Heart left ventricle (tissue), 16 donors: ENCODE measurements around the gene CHCHD1. TPM values are rescaled to one million over a fixed set of nuclear protein-coding genes. Genes with fewer than 3 reads are reported as not detected.
"Not testable (repeated sequence)": the region's sequence is repeated elsewhere in the genome, so short reads cannot be mapped to it uniquely, and the experiment has no call there.

Experiments used
- ATAC-seq, 4 donors: fragments of 200-7000 bp; cut with Tn5 transposase; one replicate each; pipeline ENCODE4 v1.9.1; 2020 to 2022; ENCODE audit warnings: moderate library complexity in 4 of 4, mild to moderate bottlenecking in 3 of 4, moderate number of reproducible peaks in 1 of 4
- DNase-seq, 5 donors: peaks; one replicate each; pipeline ENCODE4 v3.0.0-alpha.2; 2020
- H3K27ac ChIP-seq, 12 donors: fragments of 200-600 bp; sonication (generic) in 4 of 12; one replicate each; pipeline versions ENCODE4 v1.5.0 to v1.8.0; 2016 to 2022; ENCODE audit warnings: mild to moderate bottlenecking in 2 of 12
- H3K27me3 ChIP-seq, 9 donors: fragments of 200-600 bp; sonication (generic) in 2 of 9; one replicate each; pipeline versions ENCODE4 v1.5.1 to v1.8.0; 2016 to 2022; ENCODE audit warnings: mild to moderate bottlenecking in 3 of 9
- H3K36me3 ChIP-seq, 9 donors: fragments of 200-600 bp; sonication (generic) in 2 of 9; one replicate each; pipeline versions ENCODE4 v1.5.0 to v1.8.0; 2018 to 2022; ENCODE audit warnings: mild to moderate bottlenecking in 2 of 9
- H3K4me1 ChIP-seq, 12 donors: fragments of 200-600 bp; sonication (generic) in 4 of 12; one replicate each; pipeline versions ENCODE4 v1.5.0 to v1.8.0; 2016 to 2022; ENCODE audit warnings: mild to moderate bottlenecking in 3 of 12
- H3K4me3 ChIP-seq, 12 donors: fragments of 200-600 bp; sonication (generic) in 4 of 12; one replicate each; pipeline versions ENCODE4 v1.5.0 to v1.8.0; 2017 to 2022; ENCODE audit warnings: mild to moderate bottlenecking in 9 of 12, moderate library complexity in 4 of 12
- H3K9me3 ChIP-seq, 12 donors: fragments of 200-600 bp; sonication (generic) in 4 of 12; one replicate each; pipeline versions ENCODE4 v1.5.0 to v1.8.0; 2016 to 2022; ENCODE audit warnings: mild to moderate bottlenecking in 1 of 12
- POLR2A ChIP-seq, 2 donors: fragments of 450-650 bp; IDR thresholded peaks; one replicate each; pipeline ENCODE4 v1.6.1; 2017; ENCODE audit warnings: antibody characterized with exemption in 2 of 2, mild to moderate bottlenecking in 2 of 2, moderate library complexity in 2 of 2
- WGBS, 4 donors: extraction: QIAGEN DNeasy Blood & Tissue Kit in 2 of 4; methylation state at CpG; one replicate each; pipeline versions ENCODE4 v1.1.5 to v1.1.7; 2013 to 2018; 5-methylcytosine and 5-hydroxymethylcytosine counted together
- intact Hi-C, 10 donors: fragments of 100-400 bp; cut with DNase I; formaldehyde crosslinking; loops; one replicate each; pipeline versions ENCODE4 v1.11.1 to v1.14.2; 2022
- polyA plus RNA-seq, 2 donors: library from polyadenylated mRNA; stranded (reverse); fragments of 200-250 nt; gene quantifications; one replicate each; pipeline ENCODE4 v1.2.3, GENCODE V29; 2013
- total RNA-seq, 9 donors: library from RNA; depleted of rRNA in 2 of 9; stranded (reverse); fragments of >200 nt in 2 of 9; fragmentation: NEBNext Ultra II Directional in 3 of 9; extraction: Animal tissue kit (Norgen Biotek cat#: 25700) in 3 of 9; gene quantifications; one replicate each; pipeline versions ENCODE4 v1.1.0 to v1.2.4, GENCODE V29; 2016 to 2023
- TF ChIP-seq, protein P1 (sequence below), 12 donors: fragments of 200-600 bp; sonication (generic) in 4 of 12; IDR thresholded peaks; one replicate each; pipeline versions ENCODE4 v1.5.0 to v1.8.0; 2018 to 2022; ENCODE audit warnings: antibody characterized with exemption in 12 of 12, mild to moderate bottlenecking in 5 of 12
- donor health status: ischemic (EF 13 %, LVEDD 7.1; RV severe dilation, severe dysfunction).
- donor health status: healthy with polysubstance abuse.
- donor health status: DM: no; HTN: yes; CAD: no.
- donor health status: DM: no; HTN: no; CAD: no.
- donor health status: ischemic (EF 25% LVEDD 6.9; RV normal size, moderate dysfunction).
- donor health status: ischemic (EF 25% LVEDD 5.7; RV mildly dilated, moderate dysfunction).
- donor health status: healthy.
- donor health status: DM: yes; HTN: yes; CAD: no.
- donor health status: ischemic (EF 35%, LVEDD 5.7; RV mildly dilated, moderate dysfunction).
- donor health status: nonischemic (EF 11% LVEDD 7.7; RV severe dilation, severe dysfunction).
- donor health status: DM: yes; HTN: yes; CAD: no.
- donor health status: PGD.
- donor health status: ischemic (EF 29% LVEDD 5.4; RV normal size, mild dysfunction).
- donor health status: nonischemic (EF 23%, LVEDD 6.1; RV moderate dilation, normal function).

The CHCHD1 gene
- total and polyA plus RNA-seq, 11 donors = 17.3 to 77.9 (median 24.0) TPM

DNA sequence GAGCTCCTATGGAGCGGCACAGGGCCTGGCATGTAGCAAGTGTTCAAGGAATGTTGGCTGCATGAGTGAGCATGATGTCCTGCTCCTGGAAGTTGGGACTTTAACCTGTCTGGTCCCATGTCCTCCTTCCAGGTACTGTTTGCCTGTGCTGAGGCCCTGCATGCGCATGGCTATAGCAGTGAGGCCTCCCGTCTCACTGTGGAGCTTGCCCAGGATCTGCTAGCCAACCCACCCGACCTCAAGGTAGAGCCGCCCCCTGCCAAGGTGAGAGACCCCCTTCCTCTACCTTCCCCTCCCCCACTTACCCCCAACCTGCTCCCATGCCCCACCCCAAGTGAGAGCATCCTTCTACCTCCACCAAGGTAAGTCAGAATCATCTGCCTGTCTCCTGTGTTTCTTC, 11.6 kb downstream of the CHCHD1 start:
- DNase-seq = no peak
- ATAC-seq = no peak
- peaks cover 0 to 6% (median 0%) of the 10 kb centered on the region in 12 donors for H3K4me1 ChIP-seq
- peaks cover 5 to 100% (median 98%) of the 10 kb centered on the region in 9 donors for H3K36me3 ChIP-seq
- no peaks in the 10 kb centered on the region for H3K9me3 ChIP-seq
- no peak overlapping the region for H3K27ac ChIP-seq
- TF ChIP-seq, protein P1, sequence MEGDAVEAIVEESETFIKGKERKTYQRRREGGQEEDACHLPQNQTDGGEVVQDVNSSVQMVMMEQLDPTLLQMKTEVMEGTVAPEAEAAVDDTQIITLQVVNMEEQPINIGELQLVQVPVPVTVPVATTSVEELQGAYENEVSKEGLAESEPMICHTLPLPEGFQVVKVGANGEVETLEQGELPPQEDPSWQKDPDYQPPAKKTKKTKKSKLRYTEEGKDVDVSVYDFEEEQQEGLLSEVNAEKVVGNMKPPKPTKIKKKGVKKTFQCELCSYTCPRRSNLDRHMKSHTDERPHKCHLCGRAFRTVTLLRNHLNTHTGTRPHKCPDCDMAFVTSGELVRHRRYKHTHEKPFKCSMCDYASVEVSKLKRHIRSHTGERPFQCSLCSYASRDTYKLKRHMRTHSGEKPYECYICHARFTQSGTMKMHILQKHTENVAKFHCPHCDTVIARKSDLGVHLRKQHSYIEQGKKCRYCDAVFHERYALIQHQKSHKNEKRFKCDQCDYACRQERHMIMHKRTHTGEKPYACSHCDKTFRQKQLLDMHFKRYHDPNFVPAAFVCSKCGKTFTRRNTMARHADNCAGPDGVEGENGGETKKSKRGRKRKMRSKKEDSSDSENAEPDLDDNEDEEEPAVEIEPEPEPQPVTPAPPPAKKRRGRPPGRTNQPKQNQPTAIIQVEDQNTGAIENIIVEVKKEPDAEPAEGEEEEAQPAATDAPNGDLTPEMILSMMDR (IDR thresholded peaks at IDR 0.05) = no peak
- TF ChIP-seq POLR2A (IDR thresholded peaks at IDR 0.05) = no peak
- no peak overlapping the region for H3K4me3 ChIP-seq
- intact Hi-C loops = no loop called here
- no peaks in the 10 kb centered on the region for H3K27me3 ChIP-seq
- WGBS, 4 donors = 91 to 93% (median 91%) methylated on average over 5 of the region's 5 CpGs

DNA sequence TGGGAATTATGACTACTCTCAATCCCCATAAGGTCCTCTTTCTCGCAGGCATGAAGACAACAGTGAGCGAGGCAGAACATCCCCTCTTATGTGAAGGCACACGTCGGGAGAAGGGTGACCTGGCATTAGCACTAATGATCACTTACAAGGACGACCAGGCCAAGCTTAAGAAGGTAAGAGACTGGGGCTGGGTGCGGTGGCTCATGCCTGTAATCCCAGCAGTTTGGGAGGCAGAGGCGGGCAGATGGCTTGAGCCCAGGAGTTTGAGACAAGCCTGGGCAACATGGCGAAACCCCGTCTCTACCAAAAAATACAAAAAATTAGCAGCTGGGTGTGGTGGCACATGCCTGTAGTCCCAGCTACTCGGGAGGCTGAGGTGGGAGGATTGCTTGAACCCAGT, 13.6 kb downstream of the CHCHD1 start:
- H3K4me3 ChIP-seq, H3K27me3 ChIP-seq, intact Hi-C loops, H3K9me3 ChIP-seq, DNase-seq, H3K4me1 ChIP-seq, H3K27ac ChIP-seq, ATAC-seq: not testable (repeated sequence)
- 92 to 97% (median 93%) methylated on average over 10 of the region's 10 CpGs for WGBS, 4 donors
- peaks cover 0 to 100% (median 99%) of the 10 kb centered on the region in 9 donors for H3K36me3 ChIP-seq

DNA sequence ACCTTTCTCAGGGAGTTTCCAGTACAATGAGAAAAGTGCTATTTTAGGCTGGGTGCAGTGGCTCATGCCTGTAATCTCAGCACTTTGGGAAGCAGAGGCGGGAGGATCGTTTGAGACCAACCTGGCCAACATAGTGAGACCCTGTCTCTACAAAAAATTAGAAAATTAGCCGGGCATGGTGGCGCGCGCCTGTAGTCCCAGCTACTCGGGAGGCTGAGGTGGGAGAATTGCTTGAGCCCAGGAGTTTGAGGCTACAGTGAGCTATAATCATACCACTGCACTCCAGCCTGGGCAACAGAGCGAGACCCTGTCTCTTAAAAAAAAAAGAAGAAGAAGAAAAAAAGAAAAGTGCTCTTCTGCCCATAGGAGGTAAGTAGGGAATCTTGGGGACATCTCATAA, 14.2 kb downstream of the CHCHD1 start:
- H3K4me3 ChIP-seq, H3K4me1 ChIP-seq, DNase-seq, H3K27me3 ChIP-seq, H3K27ac ChIP-seq, intact Hi-C loops, ATAC-seq, H3K9me3 ChIP-seq: not testable (repeated sequence)
- peaks cover 0 to 100% (median 97%) of the 10 kb centered on the region in 9 donors for H3K36me3 ChIP-seq
- 92 to 97% (median 94%) methylated on average over 8 of the region's 8 CpGs for WGBS, 4 donors

DNA sequence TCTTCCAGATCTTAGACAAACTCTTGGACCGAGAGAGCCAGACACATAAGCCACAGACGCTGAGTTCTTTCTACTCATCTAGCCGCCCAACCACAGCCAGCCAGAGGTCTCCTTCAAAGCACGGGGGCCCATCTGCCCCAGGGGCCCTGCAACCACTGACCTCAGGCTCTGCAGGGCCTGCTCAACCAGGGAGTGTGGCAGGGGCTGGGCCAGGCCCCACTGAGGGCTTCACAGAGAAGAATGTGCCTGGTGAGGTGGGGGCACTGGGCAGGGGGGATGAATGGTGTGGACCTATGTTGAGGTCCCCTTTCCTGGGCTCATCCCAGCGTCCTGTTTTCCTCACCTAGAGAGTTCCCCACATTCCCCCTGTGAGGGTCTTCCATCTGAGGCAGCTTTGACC, 14.9 kb downstream of the CHCHD1 start:
- H3K36me3 ChIP-seq = peaks cover 0 to 100% (median 97%) of the 10 kb centered on the region in 9 donors
- ATAC-seq (no peak), DNase-seq (no peak)

DNA sequence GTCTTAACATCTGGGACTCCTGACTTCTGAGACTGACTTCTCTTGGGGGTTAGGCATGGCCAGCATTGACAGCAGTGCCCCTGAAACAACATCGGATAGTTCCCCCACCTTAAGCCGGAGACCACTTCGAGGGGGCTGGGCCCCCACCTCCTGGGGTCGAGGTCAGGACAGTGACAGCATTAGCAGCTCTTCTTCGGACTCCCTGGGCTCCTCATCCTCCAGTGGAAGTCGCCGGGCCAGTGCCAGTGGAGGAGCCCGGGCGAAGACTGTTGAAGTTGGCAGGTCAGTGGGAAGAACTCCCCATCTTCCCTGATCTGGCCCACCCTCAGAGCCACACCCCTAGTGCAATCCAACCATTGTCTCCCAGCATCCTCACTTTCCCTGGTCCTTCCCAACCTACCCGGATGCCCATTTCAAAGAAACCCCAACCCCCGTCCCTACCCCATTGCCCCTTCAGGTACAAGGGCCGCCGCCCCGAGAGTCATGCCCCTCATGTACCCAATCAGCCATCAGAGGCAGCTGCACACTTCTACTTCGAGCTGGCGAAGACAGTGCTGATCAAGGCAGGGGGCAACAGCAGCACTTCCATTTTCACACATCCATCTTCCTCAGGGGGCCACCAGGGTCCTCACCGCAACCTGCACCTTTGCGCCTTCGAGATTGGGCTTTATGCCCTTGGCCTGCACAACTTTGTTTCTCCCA, 15.6 kb downstream of the CHCHD1 start:
- Histone ChIP-seq H3K9me3 (no peaks in the 10 kb centered on the region), H3K27me3 (no peaks in the 10 kb centered on the region), H3K27ac (no peak overlapping the region), H3K4me1 (no peaks in the 10 kb centered on the region), H3K4me3 (no peak overlapping the region), H3K36me3 (peaks cover 0 to 100% (median 97%) of the 10 kb centered on the region in 9 donors)
- 90 to 91% (median 91%) methylated on average over 15 to 19 of the region's 19 CpGs for WGBS, 4 donors
- TF ChIP-seq, protein P1 (IDR thresholded peaks at IDR 0.05) = no peak
- no peak for TF ChIP-seq POLR2A (IDR thresholded peaks at IDR 0.05)
- ATAC-seq (no peak), DNase-seq (no peak)
- intact Hi-C loops = no loop called here

More for the DNA sequence above, 14.9 kb downstream of the CHCHD1 start:
- Histone ChIP-seq H3K9me3 (no peaks in the 10 kb centered on the region), H3K4me1 (no peaks in the 10 kb centered on the region), H3K4me3 (no peak overlapping the region), H3K27me3 (no peaks in the 10 kb centered on the region), H3K27ac (no peak overlapping the region)
- WGBS, 4 donors = 87 to 89% (median 89%) methylated on average over 4 to 5 of the region's 5 CpGs
- intact Hi-C loops = no loop called here
- TF ChIP-seq, protein P1 (IDR thresholded peaks at IDR 0.05) = no peak
- TF ChIP-seq POLR2A (IDR thresholded peaks at IDR 0.05) = no peak
